ENCODE measurements around the gene CBLC. TPM values are rescaled to one million over a fixed set of nuclear protein-coding genes. Genes with fewer than 3 reads are reported as not detected.

Gene CBLC, protein sequence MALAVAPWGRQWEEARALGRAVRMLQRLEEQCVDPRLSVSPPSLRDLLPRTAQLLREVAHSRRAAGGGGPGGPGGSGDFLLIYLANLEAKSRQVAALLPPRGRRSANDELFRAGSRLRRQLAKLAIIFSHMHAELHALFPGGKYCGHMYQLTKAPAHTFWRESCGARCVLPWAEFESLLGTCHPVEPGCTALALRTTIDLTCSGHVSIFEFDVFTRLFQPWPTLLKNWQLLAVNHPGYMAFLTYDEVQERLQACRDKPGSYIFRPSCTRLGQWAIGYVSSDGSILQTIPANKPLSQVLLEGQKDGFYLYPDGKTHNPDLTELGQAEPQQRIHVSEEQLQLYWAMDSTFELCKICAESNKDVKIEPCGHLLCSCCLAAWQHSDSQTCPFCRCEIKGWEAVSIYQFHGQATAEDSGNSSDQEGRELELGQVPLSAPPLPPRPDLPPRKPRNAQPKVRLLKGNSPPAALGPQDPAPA
- total RNA-seq (2014; rRNA removed; shearing (Covaris generic)): not detected in 2 replicates

DNA sequence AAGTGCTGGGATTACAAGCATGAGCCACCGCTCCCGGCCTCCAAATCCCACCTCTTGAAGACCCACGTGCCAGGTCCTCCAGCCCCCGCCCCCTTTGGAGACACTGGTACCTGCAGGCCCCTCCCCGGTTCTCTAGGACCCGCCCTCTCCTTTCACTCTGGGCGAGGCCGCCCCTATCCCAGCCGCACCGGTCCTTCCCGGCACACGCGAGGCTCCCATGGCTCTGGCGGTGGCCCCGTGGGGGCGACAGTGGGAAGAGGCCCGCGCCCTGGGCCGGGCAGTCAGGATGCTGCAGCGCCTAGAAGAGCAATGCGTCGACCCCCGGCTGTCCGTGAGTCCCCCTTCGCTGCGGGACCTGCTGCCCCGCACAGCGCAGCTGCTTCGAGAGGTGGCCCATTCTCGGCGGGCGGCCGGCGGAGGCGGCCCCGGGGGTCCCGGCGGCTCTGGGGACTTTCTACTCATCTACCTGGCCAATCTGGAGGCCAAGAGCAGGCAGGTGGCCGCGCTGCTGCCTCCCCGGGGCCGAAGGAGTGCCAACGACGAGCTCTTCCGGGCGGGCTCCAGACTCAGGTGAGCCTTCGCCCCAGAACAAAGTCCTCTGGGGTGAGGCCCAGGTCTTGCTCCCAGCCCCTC lies at the start of gene CBLC:
Gene CBLC (plus strand): TSS at position 176 of the 633 bp plus-strand sequence. CDS start 42 bp downstream, at position 218.
- H3K4me1 ChIP-seq (replicated peaks): peaks cover 37% of the 10 kb centered on the region
- H3K4me3 ChIP-seq: no peak within 1 kb of the TSS
- no peaks in the 10 kb centered on the region for H3K27me3 ChIP-seq (replicated peaks)
- H3K9me3 ChIP-seq (replicated peaks): no peaks in the 10 kb centered on the region
- H3K27ac ChIP-seq: 0 out of 2 replicates have a peak within 1 kb of the TSS, but pooled peaks have one; percentile 75
- peak in 1 of 2 experiments; percentile 43 for DNase-seq (ENCODE audit: low read depth in 1 of 2, low spot score in 2 of 2)
- no peaks in the 10 kb centered on the region for H3K36me3 ChIP-seq

DNA sequence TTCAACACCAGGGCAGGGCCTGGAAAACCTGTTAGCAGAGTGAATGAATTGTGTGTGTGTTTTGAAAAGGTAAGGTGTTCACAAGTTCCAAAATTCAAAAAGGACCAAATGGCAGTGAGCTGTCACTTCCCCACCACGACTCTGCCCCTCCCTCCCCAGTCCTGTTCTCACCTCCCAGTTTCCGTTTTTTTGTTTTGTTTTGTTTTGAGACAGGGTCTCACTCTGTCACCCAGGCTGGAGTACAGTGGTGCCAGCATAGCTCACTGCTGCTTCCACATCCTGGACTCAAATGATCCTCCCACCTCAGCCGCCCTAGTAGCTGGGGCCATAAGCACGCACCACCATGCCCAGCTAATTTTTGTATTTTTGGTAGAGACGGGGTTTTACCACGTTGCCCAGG lies 49.5 kb upstream of the CBLC start:
- Histone ChIP-seq H3K9me3 (replicated peaks) (no peaks in the 10 kb centered on the region), H3K36me3 (no peaks in the 10 kb centered on the region), H3K27ac (no peak overlapping the region), H3K4me1 (replicated peaks) (peaks cover 17% of the 10 kb centered on the region), H3K4me3 (no peak overlapping the region), H3K27me3 (replicated peaks) (no peaks in the 10 kb centered on the region)
- DNase-seq (ENCODE audit: low read depth in 1 of 2, low spot score in 2 of 2): no peak

DNA sequence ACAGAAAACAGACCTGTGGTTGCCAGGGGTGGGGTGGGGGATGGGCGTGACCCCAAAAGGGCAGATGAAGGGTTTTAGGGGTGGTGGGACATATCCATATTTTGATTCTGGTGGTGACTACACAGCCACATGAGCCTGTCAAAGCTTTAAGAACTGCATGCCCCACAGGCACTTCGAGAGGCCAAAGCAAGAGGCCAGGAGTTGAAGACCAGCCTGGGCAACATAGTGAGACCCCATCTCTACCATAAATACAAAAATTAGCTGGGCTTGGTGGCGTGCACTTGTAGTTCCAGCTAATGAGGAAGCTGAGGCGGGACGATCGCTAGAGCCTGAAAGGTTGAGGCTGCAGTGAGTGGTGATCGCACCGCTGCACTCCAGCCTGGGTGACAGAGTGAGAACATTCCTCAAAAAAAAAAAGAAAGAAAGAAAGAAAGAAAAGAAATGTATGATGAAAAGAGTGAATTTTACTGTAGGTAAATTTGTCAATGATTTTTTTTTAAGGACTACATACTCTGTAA lies 48.1 kb upstream of the CBLC start:
- H3K27ac ChIP-seq: no peak overlapping the region
- H3K9me3 ChIP-seq (replicated peaks): no peaks in the 10 kb centered on the region
- no peaks in the 10 kb centered on the region for H3K27me3 ChIP-seq (replicated peaks)
- DNase-seq (ENCODE audit: low read depth in 1 of 2, low spot score in 2 of 2): no peak
- no peaks in the 10 kb centered on the region for H3K36me3 ChIP-seq
- no peak overlapping the region for H3K4me3 ChIP-seq
- peaks cover 4% of the 10 kb centered on the region for H3K4me1 ChIP-seq (replicated peaks)

DNA sequence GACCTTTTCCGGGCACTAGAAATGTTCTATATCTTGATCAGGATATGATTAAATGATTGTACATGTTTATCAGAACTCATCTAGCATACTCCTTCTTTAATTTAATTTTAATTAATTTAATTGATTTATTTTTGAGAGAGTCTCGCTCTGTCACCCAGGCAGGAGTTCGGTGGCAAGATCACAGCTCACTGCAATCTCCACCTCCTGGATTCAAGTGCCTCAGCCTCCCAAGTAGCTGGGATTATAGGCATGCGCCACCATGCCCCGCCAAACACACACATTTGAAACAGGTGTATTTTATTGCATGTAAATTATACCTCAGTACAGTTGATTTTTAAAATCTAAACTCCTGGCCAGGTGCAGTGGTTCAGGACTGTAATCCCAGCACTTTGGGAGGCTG lies 46.6 kb upstream of the CBLC start:
- Histone ChIP-seq H3K4me3 (no peak overlapping the region), H3K27me3 (replicated peaks) (no peaks in the 10 kb centered on the region), H3K4me1 (replicated peaks) (no peaks in the 10 kb centered on the region), H3K27ac (no peak overlapping the region), H3K9me3 (replicated peaks) (no peaks in the 10 kb centered on the region), H3K36me3 (no peaks in the 10 kb centered on the region)
- DNase-seq (ENCODE audit: low read depth in 1 of 2, low spot score in 2 of 2): no peak

DNA sequence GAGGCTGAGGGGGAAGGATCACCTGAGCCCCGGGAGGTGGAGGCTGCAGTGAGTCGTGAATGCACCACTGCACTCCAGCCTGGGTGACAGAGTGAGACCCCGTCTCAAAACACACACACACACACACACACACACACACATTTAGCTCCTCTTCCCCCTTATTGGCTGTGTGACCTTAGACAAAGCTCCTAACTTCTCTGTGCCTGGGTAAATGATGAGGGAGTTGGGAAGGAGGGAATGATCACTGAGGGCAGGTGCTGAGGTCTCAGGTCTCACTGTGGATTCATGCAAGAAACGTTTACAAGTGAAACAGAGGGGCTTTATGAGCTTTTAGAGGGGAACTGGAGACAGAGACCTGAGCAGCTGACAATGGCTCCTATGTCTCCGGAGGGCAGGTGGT lies 46.1 kb upstream of the CBLC start:
- Histone ChIP-seq H3K27me3 (replicated peaks) (no peaks in the 10 kb centered on the region), H3K9me3 (replicated peaks) (no peaks in the 10 kb centered on the region), H3K27ac (no peak overlapping the region), H3K4me3 (no peak overlapping the region), H3K36me3 (no peaks in the 10 kb centered on the region), H3K4me1 (replicated peaks) (no peaks in the 10 kb centered on the region)
- DNase-seq (ENCODE audit: low read depth in 1 of 2, low spot score in 2 of 2): no peak

DNA sequence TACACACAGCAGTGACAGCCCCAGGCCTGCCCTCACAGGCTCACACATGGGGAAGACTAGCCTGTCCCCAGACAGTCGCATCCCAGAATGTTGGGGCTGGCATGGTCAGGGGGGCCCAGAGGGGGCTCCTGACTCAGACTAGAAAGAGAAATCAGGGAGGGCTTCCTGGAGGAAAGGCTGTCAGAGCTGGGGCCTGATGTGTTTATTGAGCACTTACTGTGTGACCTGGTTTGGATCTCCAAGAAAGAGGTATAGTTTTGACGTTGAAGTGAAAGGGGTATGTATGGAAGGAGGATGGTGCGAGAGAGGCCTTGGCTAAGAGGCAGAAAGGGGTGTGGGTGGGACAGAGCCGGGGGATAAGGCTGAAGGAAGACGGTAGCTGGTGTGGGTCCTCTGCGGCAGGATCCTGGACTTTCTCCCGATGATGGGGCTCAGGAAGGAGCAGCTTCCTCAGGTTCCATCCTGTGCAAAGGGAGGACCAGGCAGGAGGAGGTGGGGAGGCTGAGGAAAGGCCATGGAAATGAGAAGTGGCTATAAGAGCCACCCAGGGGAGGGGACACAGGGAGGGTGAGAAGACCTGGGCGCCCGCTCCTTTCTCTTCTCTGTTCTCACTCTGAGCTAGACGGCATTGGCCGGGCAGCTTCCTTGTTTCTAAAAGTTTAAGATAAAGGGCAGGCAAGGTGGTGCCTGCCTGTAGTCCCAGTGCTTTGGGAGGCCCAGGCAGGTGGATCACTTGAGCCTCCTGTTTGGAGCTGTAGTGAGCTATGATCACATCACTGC lies 45.3 kb upstream of the CBLC start:
- Histone ChIP-seq H3K4me1 (replicated peaks) (no peaks in the 10 kb centered on the region), H3K4me3 (no peak overlapping the region), H3K9me3 (replicated peaks) (no peaks in the 10 kb centered on the region), H3K27ac (no peak overlapping the region), H3K27me3 (replicated peaks) (no peaks in the 10 kb centered on the region), H3K36me3 (no peaks in the 10 kb centered on the region)
- DNase-seq (ENCODE audit: low read depth in 1 of 2, low spot score in 2 of 2): no peak

DNA sequence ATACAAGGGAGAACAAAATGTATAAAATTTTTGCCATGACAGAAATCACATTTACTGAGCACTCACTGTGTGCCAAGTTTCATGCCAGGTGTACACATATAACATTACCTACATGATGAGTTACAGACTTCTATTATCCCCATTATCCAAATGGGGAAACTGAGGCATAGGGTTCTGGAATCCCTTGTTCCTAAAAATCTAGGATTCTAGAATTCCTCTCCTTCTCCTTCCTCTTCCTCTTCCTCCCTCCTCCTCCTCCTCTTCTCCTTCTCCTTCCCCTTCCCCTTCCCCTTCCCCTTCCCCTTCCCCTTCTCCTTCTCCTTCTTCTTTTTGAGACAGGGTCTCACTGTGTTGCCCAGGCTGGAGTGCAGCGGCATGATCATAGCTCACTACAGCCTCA lies 43.3 kb upstream of the CBLC start:
- DNase-seq (ENCODE audit: low read depth in 1 of 2, low spot score in 2 of 2): no peak

DNA sequence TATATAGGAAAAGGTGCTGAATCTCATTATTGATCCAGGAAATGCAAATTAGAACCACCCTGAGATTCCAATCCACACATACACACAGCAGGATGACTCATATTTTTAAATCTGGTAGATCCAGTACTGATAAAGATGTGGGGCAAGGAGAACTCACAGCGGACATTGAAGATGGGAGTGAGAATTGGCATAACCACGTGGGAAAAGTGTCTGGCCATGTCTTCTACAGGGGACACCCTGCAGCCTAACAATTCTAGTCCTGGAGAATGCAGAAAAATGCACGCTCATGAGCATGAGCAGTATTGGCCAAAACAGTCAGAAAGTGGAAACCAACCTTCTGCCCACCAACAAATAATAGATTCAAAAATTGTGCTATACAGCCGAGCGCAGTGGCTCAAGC lies 42.7 kb upstream of the CBLC start:
- no peaks in the 10 kb centered on the region for H3K9me3 ChIP-seq (replicated peaks)
- H3K4me3 ChIP-seq: no peak overlapping the region
- H3K4me1 ChIP-seq (replicated peaks): peaks cover 17% of the 10 kb centered on the region
- no peak for DNase-seq (ENCODE audit: low read depth in 1 of 2, low spot score in 2 of 2)
- H3K36me3 ChIP-seq: no peaks in the 10 kb centered on the region
- no peak overlapping the region for H3K27ac ChIP-seq
- no peaks in the 10 kb centered on the region for H3K27me3 ChIP-seq (replicated peaks)

More for the DNA sequence above, 43.3 kb upstream of the CBLC start:
- Histone ChIP-seq H3K9me3 (replicated peaks) (no peaks in the 10 kb centered on the region), H3K36me3 (no peaks in the 10 kb centered on the region), H3K4me1 (replicated peaks) (peaks cover 10% of the 10 kb centered on the region), H3K27me3 (replicated peaks) (no peaks in the 10 kb centered on the region), H3K4me3 (no peak overlapping the region), H3K27ac (no peak overlapping the region)

DNA sequence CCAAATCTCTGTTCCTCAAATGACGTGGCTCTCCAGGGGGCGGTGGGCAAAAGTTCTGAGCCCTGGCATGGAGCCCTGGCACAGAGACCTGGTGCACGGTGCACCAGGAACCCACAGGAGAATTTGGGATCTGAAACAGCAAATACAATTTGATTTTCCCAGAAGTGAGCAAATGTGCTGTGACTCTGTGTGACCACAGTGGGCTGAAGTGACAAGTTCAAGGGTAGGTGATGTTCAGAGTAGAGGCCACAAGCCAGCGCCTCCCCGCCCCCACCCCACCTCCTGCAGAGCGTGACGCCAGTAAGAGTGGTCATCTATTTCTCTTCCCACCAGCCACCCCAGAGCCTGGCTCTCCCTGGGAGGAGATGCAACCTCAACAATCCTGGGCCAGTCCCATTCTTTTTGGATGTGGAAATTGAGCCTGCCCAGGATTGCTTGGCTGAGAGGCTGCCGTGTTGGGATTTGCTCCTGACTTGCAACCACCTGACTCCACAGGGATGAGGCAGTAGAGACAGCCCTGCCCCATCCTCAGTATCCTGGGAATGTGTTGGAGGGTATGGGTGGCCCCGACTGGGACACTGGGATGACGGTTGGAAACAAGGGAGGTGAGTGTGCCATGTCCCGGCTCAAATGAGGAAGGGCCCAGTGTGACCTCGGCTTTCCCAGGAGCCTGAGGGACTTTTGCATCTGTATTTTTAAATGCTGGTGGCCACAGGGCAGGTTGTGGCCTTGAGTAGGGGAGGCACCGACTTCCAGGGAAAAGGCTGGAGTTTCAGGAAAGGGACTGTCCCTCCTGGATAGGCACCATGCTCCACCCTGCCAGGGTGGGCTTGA lies 40.2 kb upstream of the CBLC start:
- H3K4me1 ChIP-seq (replicated peaks): peaks cover 39% of the 10 kb centered on the region
- H3K27ac ChIP-seq: no peak overlapping the region
- H3K9me3 ChIP-seq (replicated peaks): no peaks in the 10 kb centered on the region
- DNase-seq (ENCODE audit: low read depth in 1 of 2, low spot score in 2 of 2): no peak
- no peak overlapping the region for H3K4me3 ChIP-seq
- no peaks in the 10 kb centered on the region for H3K36me3 ChIP-seq
- no peaks in the 10 kb centered on the region for H3K27me3 ChIP-seq (replicated peaks)

DNA sequence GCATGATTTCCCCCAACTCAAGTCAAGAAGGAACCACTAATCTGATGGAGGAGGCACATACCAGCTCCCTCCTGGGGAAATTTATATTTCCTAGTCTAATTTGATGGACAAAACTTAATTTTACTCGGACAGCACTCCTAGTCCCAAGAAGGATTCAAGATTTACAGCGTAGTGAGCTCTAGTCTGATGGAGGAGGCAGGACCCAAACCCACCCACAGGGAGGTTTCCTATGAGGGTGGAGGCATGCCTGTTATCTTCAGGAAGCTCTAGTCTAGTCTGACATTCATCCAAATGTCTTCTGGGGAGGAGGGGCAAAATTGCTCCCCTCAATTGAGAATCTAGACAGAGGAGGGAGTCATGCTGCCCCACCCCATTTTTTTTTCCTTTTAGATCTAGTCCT lies 39.6 kb upstream of the CBLC start:
- no peaks in the 10 kb centered on the region for H3K27me3 ChIP-seq (replicated peaks)
- H3K27ac ChIP-seq: no peak overlapping the region
- no peaks in the 10 kb centered on the region for H3K9me3 ChIP-seq (replicated peaks)
- H3K36me3 ChIP-seq: no peaks in the 10 kb centered on the region
- no peak for DNase-seq (ENCODE audit: low read depth in 1 of 2, low spot score in 2 of 2)
- H3K4me3 ChIP-seq: no peak overlapping the region
- H3K4me1 ChIP-seq (replicated peaks): peaks cover 46% of the 10 kb centered on the region

DNA sequence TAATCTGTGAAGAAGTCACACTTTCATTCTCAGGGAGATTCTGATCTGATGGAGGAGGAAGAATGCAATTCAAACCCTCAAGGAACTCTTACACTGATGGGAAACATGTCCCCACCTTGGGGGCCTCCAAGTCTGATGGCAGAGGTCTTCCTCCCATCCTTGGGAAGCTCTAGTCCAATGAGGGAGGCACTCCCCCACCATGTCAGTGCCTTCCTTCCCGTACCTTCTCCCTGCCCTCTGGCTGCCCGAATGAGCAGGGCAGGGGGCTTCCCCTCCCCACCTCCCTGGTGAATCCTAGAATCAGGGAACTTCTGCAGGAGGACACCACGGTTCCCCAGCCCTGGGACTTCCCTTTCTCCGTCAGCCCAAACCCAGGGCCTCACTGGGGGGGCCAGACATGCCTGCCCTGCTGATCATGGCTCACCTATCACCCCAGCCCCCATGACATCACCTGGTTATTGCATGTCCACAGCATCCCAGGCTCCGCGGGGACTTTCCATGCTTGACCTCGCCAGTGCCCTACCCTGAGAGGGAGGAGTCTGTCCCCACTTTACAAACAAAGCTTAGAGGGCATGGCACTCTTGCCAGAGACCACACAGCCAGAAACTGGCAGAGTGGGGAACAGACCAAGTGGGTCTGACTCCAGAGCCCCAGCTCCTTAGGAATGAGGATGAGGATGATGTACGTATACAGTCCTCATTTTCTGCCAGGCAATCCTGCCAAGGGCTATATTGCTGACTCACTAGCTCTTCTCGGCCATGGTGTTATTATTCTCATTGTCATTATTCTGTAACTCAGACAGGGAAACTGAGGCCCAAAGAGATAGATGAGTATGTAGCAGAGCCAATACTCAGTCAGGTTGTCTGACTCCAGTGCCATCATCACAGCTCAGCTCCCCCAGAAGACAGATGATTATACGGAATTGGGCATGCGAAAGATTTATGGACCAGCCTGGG lies 38.8 kb upstream of the CBLC start:
- Histone ChIP-seq H3K4me1 (replicated peaks) (peaks cover 47% of the 10 kb centered on the region), H3K27ac (peak overlapping the region; percentile 36), H3K36me3 (no peaks in the 10 kb centered on the region), H3K4me3 (no peak overlapping the region), H3K9me3 (replicated peaks) (no peaks in the 10 kb centered on the region), H3K27me3 (replicated peaks) (no peaks in the 10 kb centered on the region)
- peak; percentile 58 to 66 for DNase-seq (ENCODE audit: low read depth in 1 of 2, low spot score in 2 of 2)

DNA sequence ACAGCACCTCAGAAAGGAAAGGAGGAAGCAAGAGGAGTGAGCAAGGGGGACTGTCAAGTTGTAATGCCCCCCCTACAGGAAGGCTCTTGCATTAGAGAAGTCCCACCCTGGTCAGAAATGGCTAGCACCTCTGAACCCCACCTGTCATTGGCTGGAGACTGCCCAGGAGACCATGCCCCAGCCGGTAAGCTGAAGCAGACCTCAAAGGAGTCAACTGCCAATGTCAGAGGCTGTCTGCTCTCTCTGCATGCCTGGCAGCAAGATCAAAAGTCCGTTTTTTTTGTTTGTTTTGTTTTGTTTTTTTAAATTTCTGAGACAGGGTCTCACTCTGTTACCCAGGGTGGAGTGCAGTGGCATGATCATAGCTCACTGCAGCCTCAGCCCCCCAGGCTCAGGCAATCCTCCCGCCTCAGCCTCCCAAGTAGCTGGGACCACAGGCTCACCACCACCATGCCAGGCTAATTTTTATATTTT lies 37.3 kb upstream of the CBLC start:
- H3K9me3 ChIP-seq (replicated peaks): no peaks in the 10 kb centered on the region
- H3K27me3 ChIP-seq (replicated peaks): no peaks in the 10 kb centered on the region
- peaks cover 56% of the 10 kb centered on the region for H3K4me1 ChIP-seq (replicated peaks)
- H3K27ac ChIP-seq: 0 out of 2 replicates have a peak overlapping the region, but pooled peaks have one; percentile 82
- no peaks in the 10 kb centered on the region for H3K36me3 ChIP-seq
- no peak overlapping the region for H3K4me3 ChIP-seq
- DNase-seq (ENCODE audit: low read depth in 1 of 2, low spot score in 2 of 2): no peak
